ENCODE data around the gene OR8B2.
"Not testable (repeated sequence)": the region's sequence is repeated elsewhere in the genome, so short reads cannot be mapped to it uniquely, and the experiment has no call there.

OR8B2 gene

GRCh38 chr11:124384399-124384798 lies at the start of gene OR8B2:
TSS of gene OR8B2 (minus strand) at chr11:124384499. CDS start at chr11:124383343, 1,156 bp downstream.
- no peak for DNase-seq

- DNase-seq: no peak
Observed at GRCh38 chr11:124429599-124429998, 45.3 kb upstream of the OR8B2 start.

GRCh38 chr11:124424384-124424921 lies 40.2 kb upstream of the OR8B2 start, which contains the start of gene OR8B4:
TSS of gene OR8B4 (minus strand) at chr11:124424871. CDS start at chr11:124424871, 0 bp downstream.
- no peak for DNase-seq

GRCh38 chr11:124421043-124421442 lies 36.7 kb upstream of the OR8B2 start:
- DNase-seq: no peak

- DNase-seq: no peak
Observed at GRCh38 chr11:124415356-124415923, 31.1 kb upstream of the OR8B2 start.

GRCh38 chr11:124409906-124410305 lies 25.6 kb upstream of the OR8B2 start:
- DNase-seq: no peak

- no peak for DNase-seq
Observed at GRCh38 chr11:124405581-124405980, 21.3 kb upstream of the OR8B2 start.

- DNase-seq: not testable (repeated sequence)
Observed at GRCh38 chr11:124403186-124403585, 18.9 kb upstream of the OR8B2 start.

- DNase-seq: peak; percentile 53
Observed at GRCh38 chr11:124402326-124402922, 18.1 kb upstream of the OR8B2 start.

- no peak for DNase-seq
Observed at GRCh38 chr11:124398924-124399323, 14.6 kb upstream of the OR8B2 start, which contains the start of gene OR8B3. TSS of gene OR8B3 (minus strand) at chr11:124399024. CDS start at chr11:124397351, 1,673 bp downstream.

- not testable (repeated sequence) for DNase-seq
Observed at GRCh38 chr11:124396847-124397246, 12.5 kb upstream of the OR8B2 start.

GRCh38 chr11:124394408-124394807 lies 10.1 kb upstream of the OR8B2 start:
- DNase-seq: no peak

GRCh38 chr11:124382857-124383256 lies 1.4 kb downstream of the OR8B2 start:
- DNase-seq: not testable (repeated sequence)

- DNase-seq: no peak
Observed at GRCh38 chr11:124380585-124380984, 3.7 kb downstream of the OR8B2 start.

GRCh38 chr11:124376280-124376679 lies 8.0 kb downstream of the OR8B2 start:
- no peak for DNase-seq

GRCh38 chr11:124359566-124359965 lies 24.7 kb downstream of the OR8B2 start:
- DNase-seq: no peak

- no peak for DNase-seq
Observed at GRCh38 chr11:124346311-124346955, 37.9 kb downstream of the OR8B2 start.

GRCh38 chr11:124344346-124344745 lies 40.0 kb downstream of the OR8B2 start:
- no peak for DNase-seq

GRCh38 chr11:124340142-124340447 lies 44.2 kb downstream of the OR8B2 start:
- no peak for DNase-seq

- DNase-seq: no peak
Observed at GRCh38 chr11:124339396-124340141, 44.7 kb downstream of the OR8B2 start.
